Measurements from ENCODE around the gene SLIT3. TPM values are rescaled to one million over a fixed set of nuclear protein-coding genes. Genes with fewer than 3 reads are reported as not detected.

The SLIT3 gene
- total and polyA plus RNA-seq, 5 donors from 2014 or later: not detected

GRCh38 chr5:168948746-168949145 is 352.2 kb downstream of the SLIT3 start:
- no peaks in the 10 kb centered on the region for H3K9me3 Mint-ChIP-seq
- peaks cover 0 to 6% (median 0%) of the 10 kb centered on the region in 4 donors for H3K4me1 Mint-ChIP-seq
- peaks cover 4% of the 10 kb centered on the region for H3K27me3 Mint-ChIP-seq
- Histone ChIP-seq H3K36me3 (ENCODE audit: control insufficient read depth, insufficient read depth, low read length) (no peaks in the 10 kb centered on the region), H3K27me3 (ENCODE audit: control insufficient read depth, insufficient read depth, low read length) (no peaks in the 10 kb centered on the region), H3K27ac (ENCODE audit: insufficient read depth, low read length, poor library complexity, severe bottlenecking) (no peak overlapping the region), H3K9me3 (ENCODE audit: control insufficient read depth in 2 of 2, low read length in 2 of 2) (no peaks in the 10 kb centered on the region), H3K4me3 (ENCODE audit: low read depth, low read length) (no peak overlapping the region), H3K4me1 (ENCODE audit: control insufficient read depth, insufficient read depth, low read length, poor library complexity, severe bottlenecking) (no peaks in the 10 kb centered on the region)
- ATAC-seq (ENCODE audit: low read depth in 2 of 2) (no peak), DNase-seq (no peak)
- no peak overlapping the region for H3K4me3 Mint-ChIP-seq
- H3K27ac Mint-ChIP-seq: no peak overlapping the region
- H3K36me3 Mint-ChIP-seq: no peaks in the 10 kb centered on the region

- Mint-ChIP-seq H3K9me3 (no peaks in the 10 kb centered on the region), H3K4me3 (no peak overlapping the region), H3K27ac (no peak overlapping the region), H3K4me1 (peaks cover 0 to 6% (median 0%) of the 10 kb centered on the region in 4 donors), H3K27me3 (peaks cover 6% of the 10 kb centered on the region), H3K36me3 (no peaks in the 10 kb centered on the region)
- ATAC-seq (ENCODE audit: low read depth in 2 of 2) (no peak), DNase-seq (peak in 2 of 3 donors; percentile 2 to 38)
- H3K4me3 ChIP-seq (ENCODE audit: low read depth, low read length): no peak overlapping the region
- no peaks in the 10 kb centered on the region for H3K36me3 ChIP-seq (ENCODE audit: control insufficient read depth, insufficient read depth, low read length)
- no peaks in the 10 kb centered on the region for H3K27me3 ChIP-seq (ENCODE audit: control insufficient read depth, insufficient read depth, low read length)
- H3K4me1 ChIP-seq (ENCODE audit: control insufficient read depth, insufficient read depth, low read length, poor library complexity, severe bottlenecking): no peaks in the 10 kb centered on the region
- H3K27ac ChIP-seq (ENCODE audit: insufficient read depth, low read length, poor library complexity, severe bottlenecking): no peak overlapping the region
- no peaks in the 10 kb centered on the region for H3K9me3 ChIP-seq (ENCODE audit: control insufficient read depth in 2 of 2, low read length in 2 of 2)
Measured at GRCh38 chr5:168947212-168947868, 353.6 kb downstream of the SLIT3 start.

GRCh38 chr5:168946363-168946762 is 354.6 kb downstream of the SLIT3 start:
- Histone ChIP-seq H3K4me1 (ENCODE audit: control insufficient read depth, insufficient read depth, low read length, poor library complexity, severe bottlenecking) (no peaks in the 10 kb centered on the region), H3K27me3 (ENCODE audit: control insufficient read depth, insufficient read depth, low read length) (no peaks in the 10 kb centered on the region), H3K4me3 (ENCODE audit: low read depth, low read length) (no peak overlapping the region), H3K27ac (ENCODE audit: insufficient read depth, low read length, poor library complexity, severe bottlenecking) (no peak overlapping the region), H3K9me3 (ENCODE audit: control insufficient read depth in 2 of 2, low read length in 2 of 2) (no peaks in the 10 kb centered on the region), H3K36me3 (ENCODE audit: control insufficient read depth, insufficient read depth, low read length) (no peaks in the 10 kb centered on the region)
- Mint-ChIP-seq H3K4me1 (peaks cover 0 to 6% (median 0%) of the 10 kb centered on the region in 4 donors), H3K27ac (no peak overlapping the region), H3K27me3 (peaks cover 6% of the 10 kb centered on the region), H3K4me3 (no peak overlapping the region), H3K9me3 (no peaks in the 10 kb centered on the region), H3K36me3 (no peaks in the 10 kb centered on the region)
- DNase-seq (no peak), ATAC-seq (ENCODE audit: low read depth in 2 of 2) (no peak)

- Histone ChIP-seq H3K4me3 (ENCODE audit: low read depth, low read length) (no peak overlapping the region), H3K4me1 (ENCODE audit: control insufficient read depth, insufficient read depth, low read length, poor library complexity, severe bottlenecking) (no peaks in the 10 kb centered on the region), H3K27me3 (ENCODE audit: control insufficient read depth, insufficient read depth, low read length) (no peaks in the 10 kb centered on the region), H3K36me3 (ENCODE audit: control insufficient read depth, insufficient read depth, low read length) (no peaks in the 10 kb centered on the region), H3K9me3 (ENCODE audit: control insufficient read depth in 2 of 2, low read length in 2 of 2) (no peaks in the 10 kb centered on the region), H3K27ac (ENCODE audit: insufficient read depth, low read length, poor library complexity, severe bottlenecking) (no peak overlapping the region)
- Mint-ChIP-seq H3K4me1 (no peaks in the 10 kb centered on the region), H3K4me3 (no peak overlapping the region), H3K36me3 (no peaks in the 10 kb centered on the region), H3K27ac (no peak overlapping the region), H3K27me3 (peaks cover 6% of the 10 kb centered on the region), H3K9me3 (no peaks in the 10 kb centered on the region)
- no peak for ATAC-seq (ENCODE audit: low read depth in 2 of 2)
- DNase-seq: no peak
Measured at GRCh38 chr5:168944004-168944403, 356.9 kb downstream of the SLIT3 start.

GRCh38 chr5:168943091-168943884 is 357.7 kb downstream of the SLIT3 start:
- H3K36me3 Mint-ChIP-seq: no peaks in the 10 kb centered on the region
- no peaks in the 10 kb centered on the region for H3K27me3 ChIP-seq (ENCODE audit: control insufficient read depth, insufficient read depth, low read length)
- H3K27ac ChIP-seq (ENCODE audit: insufficient read depth, low read length, poor library complexity, severe bottlenecking): no peak overlapping the region
- H3K27me3 Mint-ChIP-seq: peaks cover 6% of the 10 kb centered on the region
- no peaks in the 10 kb centered on the region for H3K9me3 Mint-ChIP-seq
- H3K4me3 ChIP-seq (ENCODE audit: low read depth, low read length): no peak overlapping the region
- no peaks in the 10 kb centered on the region for H3K4me1 ChIP-seq (ENCODE audit: control insufficient read depth, insufficient read depth, low read length, poor library complexity, severe bottlenecking)
- H3K4me1 Mint-ChIP-seq: no peaks in the 10 kb centered on the region
- no peak overlapping the region for H3K4me3 Mint-ChIP-seq
- no peak overlapping the region for H3K27ac Mint-ChIP-seq
- no peak for ATAC-seq (ENCODE audit: low read depth in 2 of 2)
- DNase-seq: no peak
- H3K36me3 ChIP-seq (ENCODE audit: control insufficient read depth, insufficient read depth, low read length): no peaks in the 10 kb centered on the region
- no peaks in the 10 kb centered on the region for H3K9me3 ChIP-seq (ENCODE audit: control insufficient read depth in 2 of 2, low read length in 2 of 2)

- Histone ChIP-seq H3K4me3 (ENCODE audit: low read depth, low read length) (no peak overlapping the region), H3K36me3 (ENCODE audit: control insufficient read depth, insufficient read depth, low read length) (no peaks in the 10 kb centered on the region), H3K4me1 (ENCODE audit: control insufficient read depth, insufficient read depth, low read length, poor library complexity, severe bottlenecking) (no peaks in the 10 kb centered on the region), H3K27me3 (ENCODE audit: control insufficient read depth, insufficient read depth, low read length) (no peaks in the 10 kb centered on the region), H3K9me3 (ENCODE audit: control insufficient read depth in 2 of 2, low read length in 2 of 2) (no peaks in the 10 kb centered on the region), H3K27ac (ENCODE audit: insufficient read depth, low read length, poor library complexity, severe bottlenecking) (no peak overlapping the region)
- no peaks in the 10 kb centered on the region for H3K4me1 Mint-ChIP-seq
- H3K27me3 Mint-ChIP-seq: peaks cover 6% of the 10 kb centered on the region
- DNase-seq (no peak), ATAC-seq (ENCODE audit: low read depth in 2 of 2) (no peak)
- no peaks in the 10 kb centered on the region for H3K36me3 Mint-ChIP-seq
- no peaks in the 10 kb centered on the region for H3K9me3 Mint-ChIP-seq
- no peak overlapping the region for H3K27ac Mint-ChIP-seq
- H3K4me3 Mint-ChIP-seq: no peak overlapping the region
Measured at GRCh38 chr5:168941901-168942300, 359.0 kb downstream of the SLIT3 start.

- no peak overlapping the region for H3K4me3 Mint-ChIP-seq
- H3K4me1 Mint-ChIP-seq: no peaks in the 10 kb centered on the region
- Histone ChIP-seq H3K9me3 (ENCODE audit: control insufficient read depth in 2 of 2, low read length in 2 of 2) (no peaks in the 10 kb centered on the region), H3K27ac (ENCODE audit: insufficient read depth, low read length, poor library complexity, severe bottlenecking) (no peak overlapping the region), H3K4me1 (ENCODE audit: control insufficient read depth, insufficient read depth, low read length, poor library complexity, severe bottlenecking) (no peaks in the 10 kb centered on the region), H3K36me3 (ENCODE audit: control insufficient read depth, insufficient read depth, low read length) (no peaks in the 10 kb centered on the region), H3K27me3 (ENCODE audit: control insufficient read depth, insufficient read depth, low read length) (no peaks in the 10 kb centered on the region), H3K4me3 (ENCODE audit: low read depth, low read length) (no peak overlapping the region)
- ATAC-seq (ENCODE audit: low read depth in 2 of 2): no peak
- H3K27ac Mint-ChIP-seq: no peak overlapping the region
- no peaks in the 10 kb centered on the region for H3K9me3 Mint-ChIP-seq
- H3K27me3 Mint-ChIP-seq: peaks cover 10% of the 10 kb centered on the region
- no peak for DNase-seq
- no peaks in the 10 kb centered on the region for H3K36me3 Mint-ChIP-seq
Measured at GRCh38 chr5:168940712-168941111, 360.2 kb downstream of the SLIT3 start.

Measured in CD4-positive, CD25-positive, alpha-beta regulatory T cell (primary cell).